ENCODE data around the gene GPC6.

DNA sequence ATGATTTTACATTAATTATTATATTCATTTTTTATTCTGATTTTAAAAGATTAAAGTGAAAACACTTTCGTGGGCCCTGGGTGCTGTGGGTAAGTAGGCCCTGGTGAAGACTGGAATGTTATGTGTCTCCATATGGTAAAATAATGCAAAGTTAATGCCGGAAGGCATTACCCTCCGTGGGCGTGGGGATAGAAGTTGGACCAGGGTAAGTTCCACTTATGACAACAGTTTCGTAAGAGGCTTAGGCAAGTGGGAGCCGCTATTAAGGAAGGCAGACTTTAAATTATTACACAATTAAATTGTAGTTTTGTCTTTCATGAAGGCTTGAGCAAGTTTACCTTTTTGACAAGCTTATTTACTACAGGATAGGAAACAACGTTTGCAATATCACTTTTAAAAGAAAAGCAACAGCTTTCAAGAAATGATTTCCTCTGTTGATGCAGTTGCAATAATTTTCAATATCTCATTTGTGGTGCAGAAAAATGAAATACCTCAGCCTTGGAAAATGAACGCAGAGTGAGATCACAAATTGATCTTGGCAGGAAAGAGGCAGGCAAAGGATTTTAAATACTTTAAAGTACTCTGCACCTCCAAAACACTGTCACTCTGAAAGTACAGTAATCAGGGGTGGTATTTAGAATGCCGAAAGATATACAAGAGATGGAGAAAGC lies 942.3 kb downstream of the GPC6 start:
- TF ChIP-seq, protein P1, sequence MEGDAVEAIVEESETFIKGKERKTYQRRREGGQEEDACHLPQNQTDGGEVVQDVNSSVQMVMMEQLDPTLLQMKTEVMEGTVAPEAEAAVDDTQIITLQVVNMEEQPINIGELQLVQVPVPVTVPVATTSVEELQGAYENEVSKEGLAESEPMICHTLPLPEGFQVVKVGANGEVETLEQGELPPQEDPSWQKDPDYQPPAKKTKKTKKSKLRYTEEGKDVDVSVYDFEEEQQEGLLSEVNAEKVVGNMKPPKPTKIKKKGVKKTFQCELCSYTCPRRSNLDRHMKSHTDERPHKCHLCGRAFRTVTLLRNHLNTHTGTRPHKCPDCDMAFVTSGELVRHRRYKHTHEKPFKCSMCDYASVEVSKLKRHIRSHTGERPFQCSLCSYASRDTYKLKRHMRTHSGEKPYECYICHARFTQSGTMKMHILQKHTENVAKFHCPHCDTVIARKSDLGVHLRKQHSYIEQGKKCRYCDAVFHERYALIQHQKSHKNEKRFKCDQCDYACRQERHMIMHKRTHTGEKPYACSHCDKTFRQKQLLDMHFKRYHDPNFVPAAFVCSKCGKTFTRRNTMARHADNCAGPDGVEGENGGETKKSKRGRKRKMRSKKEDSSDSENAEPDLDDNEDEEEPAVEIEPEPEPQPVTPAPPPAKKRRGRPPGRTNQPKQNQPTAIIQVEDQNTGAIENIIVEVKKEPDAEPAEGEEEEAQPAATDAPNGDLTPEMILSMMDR (IDR thresholded peaks at IDR 0.05) = no peak
- TF ChIP-seq POLR2AphosphoS5 (IDR thresholded peaks at IDR 0.05; ENCODE audit: insufficient read depth in 1 of 2, low read depth in 1 of 2) (no peak), POLR2A (IDR thresholded peaks at IDR 0.05) (no peak)

Data from vagina (tissue), 2 donors.